Measurements from ENCODE around the gene SEMA5A. TPM values are rescaled to one million over a fixed set of nuclear protein-coding genes. Genes with fewer than 3 reads are reported as not detected.

Gene SEMA5A
- total and polyA plus RNA-seq, 2 of the 8 experiments (the other 6 are each of a cell fraction or from before 2014, with no cell fraction given) = 5.3 to 8.9 TPM

DNA sequence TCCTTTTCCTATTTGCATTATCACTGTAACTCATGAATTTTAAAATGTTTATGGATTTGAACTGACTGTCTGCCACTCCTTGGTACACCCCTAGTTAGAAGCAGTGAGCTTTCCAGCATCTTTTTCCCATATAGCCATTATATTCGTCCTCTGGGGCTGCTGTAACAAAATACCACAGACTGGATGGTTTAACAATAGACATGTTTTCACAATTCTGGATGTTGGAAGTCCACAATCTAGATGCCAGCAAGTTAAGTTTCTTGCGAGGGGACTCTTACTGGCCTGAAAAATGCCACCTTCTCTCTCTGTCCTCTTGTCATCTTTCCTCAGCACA, 530.0 kb downstream of the SEMA5A start:
- Histone ChIP-seq H2AK5ac (ENCODE audit: low read depth, low read length) (no peak overlapping the region), H4K8ac (ENCODE audit: extremely low read depth, insufficient read depth, low read length) (no peak overlapping the region), H2BK12ac (ENCODE audit: low read depth, low read length) (no peak overlapping the region), H4K20me1 (replicated peaks in 1 of 2; ENCODE audit: control insufficient read depth in 1 of 2, insufficient read depth in 2 of 2, low read length in 2 of 2) (no peaks in the 10 kb centered on the region), H3K56ac (replicated peaks; ENCODE audit: insufficient read length, low read depth, low read length) (no peak overlapping the region), H3K9me3 (ENCODE audit: insufficient read depth in 2 of 2, low read depth in 1 of 2, low read length in 1 of 2) (no peaks in the 10 kb centered on the region), H3K27ac (ENCODE audit: low read depth, low read length) (no peak overlapping the region), H3K36me3 (ENCODE audit: control insufficient read depth in 2 of 4, insufficient read depth in 4 of 4, low read length in 3 of 4) (no peaks in the 10 kb centered on the region), H2BK15ac (ENCODE audit: low read length) (no peak overlapping the region), H2BK20ac (ENCODE audit: low read length) (no peak overlapping the region), H2BK5ac (ENCODE audit: low read depth, low read length) (no peak overlapping the region), H3K4me1 (replicated peaks in 1 of 4; ENCODE audit: control insufficient read depth in 3 of 4, insufficient read depth in 4 of 4, low read length in 3 of 4) (no peaks in the 10 kb centered on the region), H3K23ac (ENCODE audit: insufficient read length) (no peak overlapping the region), H3K9ac (replicated peaks in 1 of 4; ENCODE audit: extremely low read depth in 1 of 4, low read depth in 3 of 4, low read length in 3 of 4) (no peak overlapping the region), H4K5ac (ENCODE audit: insufficient read length, low read depth, low read length) (no peak overlapping the region), H3K4me3 (ENCODE audit: extremely low read depth in 1 of 4, insufficient read depth in 2 of 4, low read depth in 3 of 4, low read length in 4 of 4) (no peak overlapping the region), H3K4me2 (ENCODE audit: insufficient read depth in 1 of 2, low read depth in 2 of 2, low read length in 2 of 2) (no peak overlapping the region), H3K18ac (ENCODE audit: extremely low read depth, low read length) (no peak overlapping the region), H3K27me3 (replicated peaks in 1 of 4; ENCODE audit: control insufficient read depth in 3 of 4, extremely low read depth in 1 of 4, insufficient read depth in 3 of 4, low read length in 3 of 4) (no peaks in the 10 kb centered on the region), H3K79me2 (ENCODE audit: control insufficient read depth in 1 of 2, insufficient read depth in 2 of 2, low read length in 2 of 2) (no peaks in the 10 kb centered on the region), H2BK120ac (replicated peaks; ENCODE audit: low read depth, low read length) (no peak overlapping the region), H2AFZ (ENCODE audit: low read length) (no peak overlapping the region), H3K4ac (replicated peaks; ENCODE audit: insufficient read length, low read depth, low read length) (no peak overlapping the region), H3K14ac (ENCODE audit: insufficient read length) (no peak overlapping the region), H3K79me1 (ENCODE audit: low read depth, low read length) (no peaks in the 10 kb centered on the region), H4K91ac (replicated peaks; ENCODE audit: insufficient read length, low read length) (no peak overlapping the region), H3K23me2 (ENCODE audit: low read depth, low read length) (no peaks in the 10 kb centered on the region)
- WGBS, 2 experiments (ENCODE audit: extremely low coverage in 1 of 2, insufficient coverage in 1 of 2, insufficient read length in 1 of 2, insufficient replicate concordance in 2 of 2, low coverage in 1 of 2, low lambda C conversion rate in 2 of 2, missing lambda C conversion rate in 1 of 2) = 77% methylated on average over 2 of the region's 2 CpGs; no CpG with 5 or more reads in 1 of the 2 experiments
- ChIA-PET POLR2A (ENCODE audit: partially characterized antibody) (no interaction called here), CTCF (ENCODE audit: partially characterized antibody) (interaction anchor here (0.7 kb wide), 1 partner anchor 31 kb away, joined by 3 read pairs; no protein-coding TSS in a partner anchor)
- FAIRE-seq = no peak
- no peak for DNase-seq (ENCODE audit: low read depth in 1 of 2, low spot score in 2 of 2)
- TF ChIP-seq SIRT6 (IDR thresholded peaks at IDR 0.05; ENCODE audit: low read length) (no peak), E2F6 (IDR thresholded peaks at IDR 0.05) (no peak), SIX5 (IDR thresholded peaks at IDR 0.05; ENCODE audit: low read depth, low read length) (no peak), ATF2 (IDR thresholded peaks at IDR 0.05; ENCODE audit: low read length) (no peak), CBX5 (IDR thresholded peaks at IDR 0.05; ENCODE audit: low read depth, low read length) (no peak), TCF12 (IDR thresholded peaks at IDR 0.05; ENCODE audit: low read depth, low read length) (no peak), HDAC2 (IDR thresholded peaks at IDR 0.05; ENCODE audit: borderline replicate concordance in 1 of 2, low read depth in 2 of 2, low read length in 2 of 2) (no peak), SUZ12 (IDR thresholded peaks at IDR 0.05; ENCODE audit: low read length) (no peak), JUN (IDR thresholded peaks at IDR 0.05; ENCODE audit: low read depth, low read length) (no peak), CEBPB (IDR thresholded peaks at IDR 0.05; ENCODE audit: low read depth, low read length) (no peak), TBP (IDR thresholded peaks at IDR 0.05; ENCODE audit: low read depth, low read length) (no peak), USF2 (IDR thresholded peaks at IDR 0.05; ENCODE audit: low read length) (no peak)

All from H1 (cell line).